ENCODE data around the gene BTNL9.

GRCh38 chr5:181045316-181045715 is 5.2 kb downstream of the BTNL9 start:
- TF ChIP-seq CTCF (IDR thresholded peaks at IDR 0.05) (no peak), POLR2A (IDR thresholded peaks at IDR 0.05) (no peak), POLR2AphosphoS5 (IDR thresholded peaks at IDR 0.05) (no peak)
